ENCODE data around the gene RBPJ.
A peak's percentile ranks its signal among the peaks of the same experiment; 100 is the strongest.

- TF ChIP-seq CTCF (IDR thresholded peaks at IDR 0.05; ENCODE audit: low read length) (peak; percentile 23; the same call in 1 of the 2 replicates), EZH2 (IDR thresholded peaks at IDR 0.05; ENCODE audit: borderline replicate concordance, low read length) (no peak)
These were observed 153.1 kb downstream of the RBPJ start for GRCh38 chr4:26473893-26474292.

Measured in OCI-LY1 (cell line).